CD14-positive monocyte (primary cell): ENCODE data around the gene CCDC178. TPM values are rescaled to one million over a fixed set of nuclear protein-coding genes. Genes with fewer than 3 reads are reported as not detected.

Experiments used
- DNase-seq, 3 donors: peaks; one replicate each; pipeline ENCODE4 v3.0.0-alpha.2; 2011 to 2022
- H2AFZ ChIP-seq: 2 replicates; pipeline ENCODE4 v1.6.0; 2012; ENCODE audit warnings: mild to moderate bottlenecking, low read depth, low read length, inconsistent platforms; ENCODE audit not compliant: insufficient read depth, poor library complexity, severe bottlenecking
- H3K27ac ChIP-seq, 2 donors: 1 replicate in 1 of 2; 2 replicates in 1 of 2; pipeline ENCODE4 v1.5.1; 2012 to 2013; ENCODE audit warnings: low read length in 2 of 2, control low read depth in 1 of 2, inconsistent platforms in 1 of 2, low read depth in 1 of 2, mild to moderate bottlenecking in 1 of 2
- H3K27me3 ChIP-seq, 2 donors: one replicate each; pipeline versions ENCODE4 v1.6.0 to v1.6.1; 2011 to 2013; ENCODE audit warnings: low read length in 2 of 2; ENCODE audit not compliant: control insufficient read depth in 2 of 2, insufficient read depth in 2 of 2
- H3K36me3 ChIP-seq, 2 donors: replicated peaks in 1 of 2; 1 replicate in 1 of 2; 2 replicates in 1 of 2; pipeline versions ENCODE4 v1.5.1 to v1.6.1; 2012 to 2013; ENCODE audit warnings: low read length in 2 of 2, control low read depth in 1 of 2, inconsistent platforms in 1 of 2, mild to moderate bottlenecking in 1 of 2; ENCODE audit not compliant: insufficient read depth in 2 of 2, control insufficient read depth in 1 of 2
- H3K4me1 ChIP-seq, 2 donors: 1 replicate in 1 of 2; 2 replicates in 1 of 2; pipeline versions ENCODE4 v1.5.1 to v1.6.1; 2012 to 2013; ENCODE audit warnings: low read length in 2 of 2, control low read depth in 1 of 2, inconsistent platforms in 1 of 2, mild to moderate bottlenecking in 1 of 2, moderate library complexity in 1 of 2; ENCODE audit not compliant: insufficient read depth in 2 of 2, control insufficient read depth in 1 of 2
- H3K4me2 ChIP-seq: replicated peaks from 2 replicates; pipeline ENCODE3; 2012; ENCODE audit warnings: low read length, moderate library complexity, mild to moderate bottlenecking; ENCODE audit not compliant: poor library complexity, severe bottlenecking; ENCODE audit errors: extremely low read depth
- H3K4me3 ChIP-seq, 3 experiments: fragments of 200-600 bp in 1 of 3; sonication (generic) in 1 of 3; replicated peaks in 1 of 3; 1 replicate in 2 of 3; 2 replicates in 1 of 3; pipeline ENCODE4 v1.5.1; 2011 to 2013; ENCODE audit warnings: low read length in 3 of 3, mild to moderate bottlenecking in 3 of 3, control low read depth in 2 of 3, low read depth in 2 of 3, inconsistent platforms in 1 of 3, moderate library complexity in 1 of 3
- H3K79me2 ChIP-seq: 2 replicates; pipeline ENCODE4 v1.6.0; 2012; ENCODE audit warnings: mild to moderate bottlenecking, control low read depth, inconsistent platforms, low read length, moderate library complexity; ENCODE audit not compliant: insufficient read depth
- H3K9ac ChIP-seq: 2 replicates; pipeline ENCODE4 v1.6.0; 2017; ENCODE audit warnings: low read length, mild to moderate bottlenecking; ENCODE audit not compliant: insufficient read depth, poor library complexity, severe bottlenecking
- H3K9me3 ChIP-seq, 2 donors: replicated peaks in 1 of 2; 1 replicate in 1 of 2; 2 replicates in 1 of 2; pipeline versions ENCODE4 v1.5.1 to v1.6.1; 2012 to 2013; ENCODE audit warnings: low read length in 2 of 2, control low read depth in 1 of 2; ENCODE audit not compliant: control insufficient read depth in 1 of 2, insufficient read depth in 1 of 2
- H4K20me1 ChIP-seq: 2 replicates; pipeline ENCODE4 v1.6.0; 2012; ENCODE audit warnings: mild to moderate bottlenecking, low read length, control low read depth, moderate library complexity; ENCODE audit not compliant: insufficient read depth
- H3K27ac Mint-ChIP-seq, 7 donors: one replicate each; pipeline ENCODE4 v1.8.0; 2020; ENCODE audit warnings: mild to moderate bottlenecking in 7 of 7, mixed read lengths in 7 of 7, moderate library complexity in 6 of 7, inconsistent platforms in 2 of 7
- H3K27me3 Mint-ChIP-seq, 3 donors: one replicate each; pipeline ENCODE4 v1.8.0; 2021 to 2022; ENCODE audit warnings: low read depth in 3 of 3, mild to moderate bottlenecking in 3 of 3, mixed read lengths in 3 of 3, moderate library complexity in 3 of 3, inconsistent platforms in 1 of 3
- H3K36me3 Mint-ChIP-seq, 2 donors: one replicate each; pipeline ENCODE4 v1.8.0; 2020; ENCODE audit warnings: mixed read lengths in 2 of 2, inconsistent platforms in 1 of 2, mild to moderate bottlenecking in 1 of 2
- H3K4me1 Mint-ChIP-seq: one replicate; pipeline ENCODE4 v1.8.0; 2020; ENCODE audit warnings: mild to moderate bottlenecking, mixed read lengths
- H3K4me3 Mint-ChIP-seq, 2 donors: one replicate each; pipeline ENCODE4 v1.8.0; 2020; ENCODE audit warnings: mild to moderate bottlenecking in 2 of 2, mixed read lengths in 2 of 2, moderate library complexity in 1 of 2
- H3K9me3 Mint-ChIP-seq, 7 donors: one replicate each; pipeline ENCODE4 v1.8.0; 2020 to 2022; ENCODE audit warnings: mixed read lengths in 7 of 7, mild to moderate bottlenecking in 6 of 7, moderate library complexity in 6 of 7, inconsistent platforms in 2 of 7
- CTCF ChIP-seq: fragments of 200-600 bp; IDR thresholded peaks from one replicate; pipeline ENCODE4 v1.8.0; 2022; ENCODE audit warnings: antibody characterized with exemption, mild to moderate bottlenecking
- WGBS: methylation state at CpG from one replicate; pipeline ENCODE4 v1.1.5; 2013; ENCODE audit warnings: missing lambda C conversion rate; ENCODE audit not compliant: insufficient coverage; 5-methylcytosine and 5-hydroxymethylcytosine counted together
- intact Hi-C, 2 donors: fragments of 100-400 bp; cut with micrococcal nuclease; formaldehyde crosslinking; loops; one replicate each; pipeline versions ENCODE4 v1.15.0 to v1.15.1; 2023
- polyA plus RNA-seq, 3 donors: library from polyadenylated mRNA; depleted of rRNA in 1 of 3; unstranded in 2 of 3; stranded (reverse) in 1 of 3; fragments of 300-500 nt in 2 of 3; fragments of >200 nt in 1 of 3; fragmentation: Illumina TruSeq in 2 of 3; gene quantifications; 1 replicate in 2 of 3; 2 replicates in 1 of 3; pipeline ENCODE4 v1.2.3, GENCODE V29; 2012 to 2021

CCDC178 gene
- polyA plus RNA-seq, 3 donors, result not detected

DNA sequence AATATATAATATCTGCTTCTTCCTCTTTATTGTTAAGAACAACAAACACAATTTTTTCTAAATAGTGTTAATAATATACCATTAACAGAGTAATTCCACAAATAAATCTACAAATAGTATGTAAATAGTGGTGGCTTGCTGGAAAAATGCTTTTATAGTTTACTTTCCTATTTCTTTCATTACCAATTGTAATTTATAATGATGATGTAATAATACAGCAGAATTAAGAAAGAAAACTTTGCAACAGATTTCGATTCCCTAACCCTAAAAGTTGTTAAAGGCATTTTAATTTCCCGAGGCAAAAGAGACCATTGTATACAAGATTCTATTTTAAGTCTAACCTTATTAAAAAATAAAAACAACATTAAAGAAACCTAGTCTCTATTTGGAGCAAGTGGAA is 307.9 kb downstream of the CCDC178 start:
- H3K27ac Mint-ChIP-seq, result no peak overlapping the region
- no peak overlapping the region for H3K4me2 ChIP-seq
- H4K20me1 ChIP-seq, result no peaks in the 10 kb centered on the region
- H3K4me1 ChIP-seq, result no peaks in the 10 kb centered on the region
- no peak for DNase-seq
- peaks cover 0 to 2% (median 0%) of the 10 kb centered on the region in 7 donors for H3K9me3 Mint-ChIP-seq
- H3K4me3 Mint-ChIP-seq, result no peak overlapping the region
- H3K4me3 ChIP-seq, result no peak overlapping the region
- TF ChIP-seq CTCF, result no peak
- no peak overlapping the region for H2AFZ ChIP-seq
- H3K9me3 ChIP-seq, result no peaks in the 10 kb centered on the region
- peaks cover 3 to 6% (median 5%) of the 10 kb centered on the region in 3 donors for H3K27me3 Mint-ChIP-seq
- no peak overlapping the region for H3K9ac ChIP-seq
- WGBS, result no CpG with 5 or more reads among the region's 2 CpGs
- intact Hi-C loops, result no loop called here
- H3K79me2 ChIP-seq, result no peaks in the 10 kb centered on the region
- no peaks in the 10 kb centered on the region for H3K36me3 ChIP-seq
- peaks cover 7 to 11% of the 10 kb centered on the region in 2 donors for H3K27me3 ChIP-seq
- no peak overlapping the region for H3K27ac ChIP-seq
- no peaks in the 10 kb centered on the region for H3K36me3 Mint-ChIP-seq
- no peaks in the 10 kb centered on the region for H3K4me1 Mint-ChIP-seq

DNA sequence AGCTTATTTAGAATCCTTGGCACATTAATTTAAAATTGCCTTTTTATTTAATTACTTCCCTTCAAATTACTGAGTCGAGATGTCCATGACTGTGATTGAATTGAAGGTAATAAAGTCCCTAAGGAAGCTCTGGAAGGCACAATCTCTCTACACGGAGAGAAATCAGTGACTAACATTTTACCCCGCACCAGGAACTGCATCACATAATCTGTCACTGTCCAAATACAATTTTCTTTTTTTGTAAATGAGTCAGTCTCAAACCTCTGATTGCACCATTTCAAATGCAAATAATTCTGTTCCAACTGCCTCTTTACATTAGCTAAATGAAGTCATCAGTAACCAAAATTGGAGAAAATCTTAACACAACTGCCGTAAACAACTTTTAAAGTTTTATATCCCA is 311.9 kb downstream of the CCDC178 start:
- Mint-ChIP-seq H3K27ac (no peak overlapping the region), H3K36me3 (no peaks in the 10 kb centered on the region), H3K4me3 (no peak overlapping the region), H3K27me3 (peaks cover under 1 to 3% (median 3%) of the 10 kb centered on the region in 3 donors), H3K4me1 (no peaks in the 10 kb centered on the region), H3K9me3 (no peaks in the 10 kb centered on the region)
- Histone ChIP-seq H4K20me1 (no peaks in the 10 kb centered on the region), H2AFZ (no peak overlapping the region), H3K36me3 (no peaks in the 10 kb centered on the region), H3K27me3 (peaks cover 0 to 8% of the 10 kb centered on the region in 2 donors), H3K27ac (no peak overlapping the region), H3K4me1 (no peaks in the 10 kb centered on the region), H3K79me2 (no peaks in the 10 kb centered on the region), H3K9me3 (no peaks in the 10 kb centered on the region), H3K4me2 (no peak overlapping the region), H3K9ac (no peak overlapping the region), H3K4me3 (no peak overlapping the region)
- no peak for DNase-seq
- TF ChIP-seq CTCF, result no peak
- intact Hi-C loops, result no loop called here
- 90% methylated on average over 2 of the region's 4 CpGs for WGBS
